Caco-2 (cell line): Measurements from ENCODE around the gene ZNF586. TPM values are rescaled to one million over a fixed set of nuclear protein-coding genes. Genes with fewer than 3 reads are reported as not detected.

Experiments used
- BruUV-seq: library from RNA; stranded (reverse); fragments of 400-500 nt; replicated peaks from 2 replicates; lab custom pipeline; 2021; lab: Mats Ljungman, UMichigan
- CTCF ChIA-PET: fragments of 300-600 bp; sonication (Branson Sonifier 250); formaldehyde crosslinking; loops from one replicate; lab custom pipeline; 2022; ENCODE audit warnings: antibody characterized with exemption; lab: Charles Lee
- POLR2A ChIA-PET: fragments of 300-600 bp; sonication (Branson Sonifier 250); formaldehyde crosslinking; loops from one replicate; lab custom pipeline; 2022; ENCODE audit warnings: antibody characterized with exemption; lab: Charles Lee
- DNase-seq, 2 experiments: peaks; one replicate each; pipeline versions ENCODE4 v3.0.0 to v3.0.0-alpha.2; 2020 to 2022
- H3K27me3 ChIP-seq: replicated peaks from 2 replicates; pipeline ENCODE4 v1.6.0; 2011; ENCODE audit warnings: low read length; ENCODE audit not compliant: control insufficient read depth, insufficient read depth
- H3K36me3 ChIP-seq: 2 replicates; pipeline ENCODE4 v1.5.1; 2011; ENCODE audit warnings: low read length; ENCODE audit not compliant: control insufficient read depth, insufficient read depth
- H3K4me1 ChIP-seq: fragments of 250-450 bp; sonication (Bioruptor Pico); 2 replicates; pipeline ENCODE4 v1.5.1; 2020; ENCODE audit warnings: mild to moderate bottlenecking
- H3K4me3 ChIP-seq: 2 replicates; pipeline ENCODE4 v1.5.1; 2011; ENCODE audit warnings: low read depth, mild to moderate bottlenecking, control low read depth, low read length
- H3K9me3 ChIP-seq: fragments of 250-450 bp; sonication (Bioruptor Pico); 2 replicates; pipeline ENCODE4 v1.5.1; 2020; ENCODE audit warnings: mild to moderate bottlenecking, moderate library complexity
- H3K27ac Mint-ChIP-seq: one replicate; pipeline ENCODE4 v1.8.0; 2022; ENCODE audit warnings: mixed read lengths; ENCODE audit not compliant: unreplicated experiment
- H3K27me3 Mint-ChIP-seq: one replicate; pipeline ENCODE4 v1.8.0; 2022; ENCODE audit warnings: mixed read lengths; ENCODE audit not compliant: insufficient read depth, unreplicated experiment
- H3K36me3 Mint-ChIP-seq: one replicate; pipeline ENCODE4 v1.8.0; 2022; ENCODE audit warnings: mild to moderate bottlenecking, mixed read lengths; ENCODE audit not compliant: insufficient read depth, unreplicated experiment
- H3K4me1 Mint-ChIP-seq: one replicate; pipeline ENCODE4 v1.8.0; 2022; ENCODE audit warnings: low read depth, mixed read lengths; ENCODE audit not compliant: unreplicated experiment
- H3K4me3 Mint-ChIP-seq: one replicate; pipeline ENCODE4 v1.8.0; 2022; ENCODE audit warnings: mild to moderate bottlenecking, moderate library complexity, mixed read lengths; ENCODE audit not compliant: unreplicated experiment
- H3K9me3 Mint-ChIP-seq: one replicate; pipeline ENCODE4 v1.8.0; 2022; ENCODE audit warnings: mixed read lengths; ENCODE audit not compliant: unreplicated experiment
- CTCF ChIP-seq, 2 experiments: fragments of 200-600 bp in 1 of 2; IDR thresholded peaks; 1 replicate in 1 of 2; 2 replicates in 1 of 2; pipeline versions ENCODE4 v1.5.1 to v1.8.0; 2011 to 2022; ENCODE audit warnings: antibody characterized with exemption in 1 of 2, control low read depth in 1 of 2, inconsistent platforms in 1 of 2, low read depth in 1 of 2, low read length in 1 of 2, mild to moderate bottlenecking in 1 of 2, moderate library complexity in 1 of 2; ENCODE audit not compliant: insufficient read depth in 1 of 2, severe bottlenecking in 1 of 2, unreplicated experiment in 1 of 2
- intact Hi-C: fragments of 100-400 bp; cut with micrococcal nuclease; formaldehyde crosslinking; loops from one replicate; pipeline ENCODE4 v1.10.0; 2022; ENCODE audit not compliant: unreplicated experiment
- total RNA-seq: library from RNA; stranded (reverse); gene quantifications from 2 replicates; pipeline ENCODE4 v1.2.3, GENCODE V29; 2022

Gene ZNF586
- total RNA-seq, 1 experiment from 2014 or later: 6.2 TPM

- Histone ChIP-seq H3K27me3 (no peaks in the 10 kb centered on the region), H3K36me3 (peaks cover 2% of the 10 kb centered on the region; the same call in 1 of the 2 replicates), H3K4me3 (peak within 1 kb of the TSS; percentile 91), H3K4me1 (peaks cover 58% of the 10 kb centered on the region), H3K9me3 (no peaks in the 10 kb centered on the region)
- peak; percentile 90 to 94 for DNase-seq
- BruUV-seq: no TSS peak
- peaks cover 77% of the 10 kb centered on the region for H3K36me3 Mint-ChIP-seq
- H3K4me3 Mint-ChIP-seq: peak within 1 kb of the TSS; percentile 97
- peak within 1 kb of the TSS; percentile 99 for H3K27ac Mint-ChIP-seq
- intact Hi-C loops: loop anchor here (2.0 to 10.0 kb wide), 4 partner anchors 34 to 237 kb away; partner anchors contain the start of genes ZNF416, ZNF417, ZNF587 and ZNF776
- no peaks in the 10 kb centered on the region for H3K9me3 Mint-ChIP-seq
- ChIA-PET POLR2A (interaction anchor here (0.6 to 1.4 kb wide), 6 partner anchors 36 to 257 kb away, joined by 3 to 11 read pairs (median 5); partner anchors contain the start of genes ZNF417, ZNF551 and ZNF776), CTCF (interaction anchor here (0.6 to 1.2 kb wide), 2 partner anchors 35 to 49 kb away, joined by 3 to 4 read pairs; partner anchors contain the start of gene ZNF587)
- H3K4me1 Mint-ChIP-seq: peaks cover 56% of the 10 kb centered on the region
- H3K27me3 Mint-ChIP-seq: no peaks in the 10 kb centered on the region
- TF ChIP-seq CTCF (IDR thresholded peaks at IDR 0.05; ENCODE audit: insufficient read depth in 1 of 2, low read depth in 1 of 2, low read length in 1 of 2, severe bottlenecking in 1 of 2, unreplicated experiment in 1 of 2): peak in 1 of 2 experiments; percentile 24
Observed at GRCh38 chr19:57814505-57815246, 45.2 kb downstream of the ZNF586 start, which contains the start of gene ZNF552. TSS of gene ZNF552 (minus strand) at chr19:57814913. CDS start at chr19:57814743, 170 bp downstream.

GRCh38 chr19:57815247-57816075, 46.0 kb downstream of the ZNF586 start:
- peak overlapping the region; percentile 97 for H3K4me3 Mint-ChIP-seq
- peak overlapping the region; percentile 99 for H3K27ac Mint-ChIP-seq
- Histone ChIP-seq H3K4me1 (peaks cover 50% of the 10 kb centered on the region), H3K27me3 (no peaks in the 10 kb centered on the region), H3K9me3 (no peaks in the 10 kb centered on the region), H3K4me3 (peak overlapping the region; percentile 30), H3K36me3 (peaks cover 2% of the 10 kb centered on the region; the same call in 1 of the 2 replicates)
- ChIA-PET POLR2A (interaction anchor here (0.6 to 1.4 kb wide), 5 partner anchors 35 to 134 kb away, joined by 3 to 7 read pairs (median 4); partner anchors contain the start of genes ZNF417, ZNF551 and ZNF776), CTCF (interaction anchor here (0.6 to 1.2 kb wide), 2 partner anchors 34 to 50 kb away, joined by 3 to 4 read pairs; partner anchors contain the start of gene ZNF587)
- no TSS peak for BruUV-seq
- H3K36me3 Mint-ChIP-seq: peaks cover 77% of the 10 kb centered on the region
- H3K4me1 Mint-ChIP-seq: peaks cover 56% of the 10 kb centered on the region
- intact Hi-C loops: loop anchor here (2.0 to 10.0 kb wide), 2 partner anchors 33 to 99 kb away; partner anchors contain the start of genes ZNF417 and ZNF587
- TF ChIP-seq CTCF (IDR thresholded peaks at IDR 0.05; ENCODE audit: insufficient read depth in 1 of 2, low read depth in 1 of 2, low read length in 1 of 2, severe bottlenecking in 1 of 2, unreplicated experiment in 1 of 2): no peak
- no peaks in the 10 kb centered on the region for H3K9me3 Mint-ChIP-seq
- no peaks in the 10 kb centered on the region for H3K27me3 Mint-ChIP-seq
- peak; percentile 61 to 80 for DNase-seq
